Effector CD4-positive, alpha-beta T cell (primary cell): ENCODE measurements around the gene IGF2R.

Experiments used
- DNase-seq: peaks from one replicate; pipeline ENCODE4 v3.0.0-alpha.2; 2020

The IGF2R gene

DNA sequence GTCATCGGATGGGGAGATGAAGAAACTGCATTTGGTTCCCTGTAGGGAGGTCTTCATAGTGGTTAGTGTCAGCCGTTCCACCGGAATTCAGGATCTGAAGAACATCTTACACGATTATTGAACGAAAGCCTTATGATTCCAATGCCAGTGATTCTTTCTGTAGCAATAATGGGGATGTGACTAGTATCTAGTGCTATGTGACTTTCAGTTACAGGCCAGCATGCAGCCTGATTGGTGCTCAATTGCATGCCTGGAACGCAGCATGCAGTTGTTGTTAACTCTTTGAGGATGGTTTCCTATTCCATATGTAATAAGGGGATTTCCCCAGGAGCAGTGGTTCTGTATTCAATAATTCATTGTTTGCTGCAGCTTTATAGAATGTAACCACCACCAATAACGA lies 81.1 kb downstream of the IGF2R start:
- no peak for DNase-seq

GRCh38 chr6:160051390-160051789 lies 82.5 kb downstream of the IGF2R start:
- no peak for DNase-seq

GRCh38 chr6:160054271-160054670 lies 85.4 kb downstream of the IGF2R start:
- DNase-seq, result no peak

DNA sequence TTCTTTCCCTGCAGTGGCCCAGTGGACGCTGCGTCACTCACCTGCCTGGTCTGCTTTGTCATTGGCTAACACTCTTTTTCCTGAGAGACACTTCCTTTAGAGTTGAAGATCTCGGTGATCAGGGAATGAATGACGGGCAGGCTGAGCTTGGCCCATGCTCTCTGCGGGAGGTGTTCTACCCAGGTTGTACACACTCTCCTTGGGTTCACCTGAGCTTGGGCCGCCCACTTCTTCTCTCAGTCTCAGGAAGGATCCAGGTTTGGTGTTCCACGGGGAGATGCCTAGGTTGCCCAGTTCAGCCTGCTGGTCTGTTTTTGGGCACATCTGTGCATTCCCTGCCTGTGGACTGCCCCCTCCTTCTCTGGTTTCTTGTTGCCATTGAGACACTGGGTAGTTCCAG lies 86.0 kb downstream of the IGF2R start:
- DNase-seq, result no peak

DNA sequence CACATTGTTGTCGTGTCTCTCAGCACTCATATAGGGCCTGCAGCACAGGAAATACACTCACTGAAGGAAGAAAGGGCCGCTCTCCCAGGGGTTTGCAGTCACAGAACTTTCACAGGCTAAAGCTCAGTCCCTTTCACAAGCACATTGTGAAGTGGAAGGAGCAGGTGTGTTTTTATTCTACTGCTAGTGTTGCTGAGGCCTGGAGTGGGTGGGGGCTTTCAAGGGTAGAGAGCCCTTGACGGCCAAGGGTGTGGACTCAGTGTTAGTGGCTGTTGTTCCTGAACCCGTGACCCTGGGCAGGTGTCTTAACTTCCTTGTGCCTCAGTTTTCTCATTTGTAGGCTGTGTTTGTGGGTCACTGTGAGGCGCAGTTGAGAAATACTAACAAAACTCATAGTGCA lies 86.5 kb downstream of the IGF2R start:
- DNase-seq, result no peak

DNA sequence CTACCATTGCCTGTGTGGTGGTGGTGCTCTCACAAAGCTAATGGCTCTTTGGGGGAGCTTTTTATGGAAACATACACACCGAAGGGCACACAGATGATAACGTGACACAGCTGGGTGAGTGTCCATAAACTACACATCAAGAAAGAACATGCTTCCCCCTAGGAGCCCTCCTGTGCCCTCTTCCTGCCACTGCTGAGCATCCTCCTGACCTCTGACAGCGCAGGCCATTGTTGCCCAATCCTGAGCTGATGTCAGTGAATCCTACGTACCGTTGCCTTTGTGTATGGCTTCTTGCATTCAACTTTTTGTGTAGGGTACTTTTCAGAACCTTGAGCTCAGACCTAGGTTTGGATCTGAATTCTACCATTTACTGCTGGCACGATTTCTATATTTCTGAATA lies 86.9 kb downstream of the IGF2R start:
- DNase-seq, result no peak

DNA sequence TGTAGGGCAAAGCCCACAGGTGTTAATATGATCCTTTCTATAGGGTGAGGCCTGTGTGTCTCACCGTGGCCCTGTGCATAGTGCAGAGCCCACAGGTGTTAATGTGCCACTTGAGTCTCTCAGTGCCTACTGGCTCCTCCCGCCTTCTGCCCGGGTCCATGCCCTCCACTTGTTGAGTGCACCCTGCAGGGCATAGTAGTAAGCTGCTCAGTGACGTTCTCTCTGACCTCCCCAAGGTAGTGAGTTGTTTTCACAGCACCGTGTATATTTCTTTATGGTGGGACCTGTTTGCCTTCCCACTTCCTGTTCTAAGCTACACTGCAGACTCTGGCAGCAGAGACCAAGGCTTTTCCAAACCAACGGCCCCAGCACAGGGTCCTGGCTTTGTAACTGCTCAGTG lies 88.2 kb downstream of the IGF2R start:
- no peak for DNase-seq

GRCh38 chr6:160058603-160059215 lies 89.8 kb downstream of the IGF2R start:
- no peak for DNase-seq

DNA sequence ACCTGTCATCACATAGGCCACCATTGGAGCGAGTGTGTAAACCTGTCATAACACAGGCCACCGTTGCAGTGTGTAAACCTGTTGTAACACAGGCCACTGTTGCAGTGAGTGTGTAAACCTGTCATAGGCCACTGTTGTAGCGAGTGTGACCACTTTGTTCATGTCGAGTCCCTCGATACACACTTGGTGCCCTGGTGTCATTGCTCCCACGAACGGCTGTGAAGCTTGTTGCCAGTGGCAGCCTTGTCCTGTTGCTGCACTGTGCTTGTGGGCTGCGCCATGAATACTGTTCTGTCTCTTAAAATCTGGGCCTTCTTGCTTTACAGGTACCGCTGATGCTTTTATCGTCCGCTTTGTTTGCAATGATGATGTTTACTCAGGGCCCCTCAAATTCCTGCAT lies 91.3 kb downstream of the IGF2R start:
- DNase-seq, result no peak

GRCh38 chr6:160060920-160061447 lies 92.1 kb downstream of the IGF2R start:
- DNase-seq, result no peak

DNA sequence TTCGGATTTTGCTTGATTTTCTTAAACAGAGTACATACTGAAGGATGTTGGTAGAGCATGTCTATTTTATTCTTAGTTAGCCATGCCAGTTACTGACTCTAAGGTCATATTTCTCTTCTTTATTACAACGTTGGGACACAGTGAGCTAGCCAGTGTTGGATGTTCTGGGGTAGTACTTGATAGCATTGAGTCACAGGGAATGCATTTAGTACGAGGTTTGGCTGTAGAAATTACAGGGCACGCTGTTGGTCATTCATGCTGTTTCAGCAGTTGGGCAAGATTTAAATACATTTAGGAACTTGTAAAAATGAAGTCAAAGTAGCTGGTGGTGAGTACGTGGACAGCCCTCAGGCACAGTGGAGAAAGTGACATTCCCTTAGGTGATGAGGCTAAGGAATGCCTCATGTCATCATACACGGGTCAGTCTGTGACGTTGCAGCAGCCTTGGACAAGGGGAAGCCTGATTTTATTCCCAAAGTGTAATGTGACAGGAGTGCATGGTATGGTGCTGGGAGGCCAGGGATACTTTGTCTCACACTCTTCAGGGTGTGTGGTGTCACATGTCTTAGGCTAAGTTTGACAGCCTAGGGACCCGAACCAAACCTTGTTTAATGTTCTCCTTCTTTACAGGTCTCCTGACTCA lies 95.0 kb downstream of the IGF2R start:
- no peak for DNase-seq

GRCh38 chr6:160065200-160065599 lies 96.3 kb downstream of the IGF2R start:
- no peak for DNase-seq

- DNase-seq, result no peak
Observed at GRCh38 chr6:160067564-160067963, 98.7 kb downstream of the IGF2R start.

DNA sequence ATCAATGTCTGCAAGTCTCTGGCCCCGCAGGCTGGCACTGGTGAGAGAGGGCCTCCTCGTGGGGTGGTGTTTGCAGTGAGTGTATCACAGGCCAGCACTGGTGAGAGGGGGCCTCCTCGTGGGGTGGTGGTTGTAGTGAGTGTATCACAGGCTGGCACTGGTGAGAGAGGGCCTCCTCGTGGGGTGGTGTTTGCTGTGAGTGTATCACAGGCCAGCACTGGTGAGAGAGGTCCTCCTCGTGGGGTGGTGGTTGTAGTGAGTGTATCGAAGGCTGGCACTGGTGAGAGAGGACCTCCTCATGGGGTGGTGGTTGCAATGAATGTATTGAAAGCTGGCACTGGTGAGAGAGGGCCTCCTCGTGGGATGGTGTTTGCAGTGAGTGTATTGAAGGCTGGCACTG lies 99.5 kb downstream of the IGF2R start:
- no peak for DNase-seq

DNA sequence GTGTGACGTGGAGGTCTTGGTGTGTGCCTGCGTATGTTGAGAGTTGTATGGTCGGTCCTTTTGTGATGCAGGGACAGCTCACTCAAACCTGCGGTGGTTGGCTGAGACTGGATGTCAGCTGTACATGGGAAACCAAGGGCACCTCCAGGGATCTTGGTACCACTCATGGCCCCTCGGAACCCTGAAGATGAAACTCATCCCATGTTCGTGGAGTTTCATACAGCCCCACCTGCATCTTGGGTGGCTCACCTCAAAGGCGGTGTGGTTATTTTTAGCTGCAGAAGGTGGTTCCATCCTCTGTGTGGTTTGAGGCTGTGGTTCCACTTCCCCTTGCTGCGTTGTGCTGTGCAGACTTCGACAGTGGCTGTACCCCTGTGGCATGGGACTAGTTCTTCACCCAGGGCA lies 100.2 kb downstream of the IGF2R start:
- no peak for DNase-seq

DNA sequence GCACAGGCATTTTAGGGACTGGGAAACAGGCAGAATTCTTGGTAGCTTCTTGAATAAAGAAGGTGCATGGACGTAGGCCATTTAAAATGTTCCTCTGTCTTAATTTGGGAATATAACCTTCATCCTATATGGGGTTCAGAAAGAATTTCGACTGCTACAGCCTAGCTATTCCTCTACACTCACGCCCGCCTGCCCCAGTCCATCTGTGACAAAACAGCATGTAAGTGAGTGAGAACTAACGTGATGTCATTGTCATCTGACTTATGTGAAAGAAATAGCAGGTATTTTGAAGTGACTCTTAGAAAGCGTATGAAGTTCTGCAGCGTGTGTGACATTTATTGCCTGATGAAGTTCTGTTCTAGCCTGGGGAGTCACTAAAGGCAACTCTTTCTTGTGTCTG lies 100.6 kb downstream of the IGF2R start:
- no peak for DNase-seq

DNA sequence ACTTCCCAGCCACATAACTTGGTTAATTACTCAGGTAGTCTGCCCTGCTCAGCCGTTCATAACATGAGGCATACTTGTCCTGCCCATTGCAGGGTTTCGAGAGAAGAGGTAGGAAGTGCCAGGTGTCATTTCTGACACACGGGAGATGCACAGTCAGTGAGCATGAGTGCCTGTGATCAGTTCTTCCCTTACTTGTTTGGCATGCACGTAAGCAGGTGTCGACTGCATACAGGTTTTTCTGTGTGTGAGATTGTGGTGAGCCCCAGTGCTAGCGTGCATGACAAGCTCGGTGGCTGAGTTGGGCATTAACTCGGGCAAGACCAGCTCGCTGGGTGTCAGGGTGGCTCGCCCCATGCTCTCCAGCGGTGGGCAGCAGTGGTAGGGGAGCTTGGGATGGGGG lies 101.5 kb downstream of the IGF2R start:
- no peak for DNase-seq

DNA sequence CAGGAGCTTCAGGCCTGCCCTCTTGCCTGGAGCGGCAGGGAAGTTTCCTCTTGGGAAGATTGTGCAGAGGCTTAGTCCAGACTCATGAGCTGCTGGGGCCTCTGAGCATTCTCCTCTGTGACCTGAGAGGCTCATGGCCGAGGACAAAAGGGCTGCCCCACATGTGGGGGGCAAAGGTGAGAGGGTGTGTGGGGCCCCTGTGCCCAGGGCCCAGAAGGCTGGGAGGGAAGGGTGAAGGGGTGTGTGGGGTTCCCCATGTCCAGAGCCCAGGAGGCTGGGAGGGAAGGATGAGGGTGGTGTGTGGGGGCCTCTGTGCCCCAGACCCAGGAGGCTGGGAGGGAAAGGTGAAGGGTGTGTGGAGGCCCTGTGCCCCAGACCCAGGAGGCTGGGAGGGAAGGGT lies 101.9 kb downstream of the IGF2R start:
- no peak for DNase-seq

DNA sequence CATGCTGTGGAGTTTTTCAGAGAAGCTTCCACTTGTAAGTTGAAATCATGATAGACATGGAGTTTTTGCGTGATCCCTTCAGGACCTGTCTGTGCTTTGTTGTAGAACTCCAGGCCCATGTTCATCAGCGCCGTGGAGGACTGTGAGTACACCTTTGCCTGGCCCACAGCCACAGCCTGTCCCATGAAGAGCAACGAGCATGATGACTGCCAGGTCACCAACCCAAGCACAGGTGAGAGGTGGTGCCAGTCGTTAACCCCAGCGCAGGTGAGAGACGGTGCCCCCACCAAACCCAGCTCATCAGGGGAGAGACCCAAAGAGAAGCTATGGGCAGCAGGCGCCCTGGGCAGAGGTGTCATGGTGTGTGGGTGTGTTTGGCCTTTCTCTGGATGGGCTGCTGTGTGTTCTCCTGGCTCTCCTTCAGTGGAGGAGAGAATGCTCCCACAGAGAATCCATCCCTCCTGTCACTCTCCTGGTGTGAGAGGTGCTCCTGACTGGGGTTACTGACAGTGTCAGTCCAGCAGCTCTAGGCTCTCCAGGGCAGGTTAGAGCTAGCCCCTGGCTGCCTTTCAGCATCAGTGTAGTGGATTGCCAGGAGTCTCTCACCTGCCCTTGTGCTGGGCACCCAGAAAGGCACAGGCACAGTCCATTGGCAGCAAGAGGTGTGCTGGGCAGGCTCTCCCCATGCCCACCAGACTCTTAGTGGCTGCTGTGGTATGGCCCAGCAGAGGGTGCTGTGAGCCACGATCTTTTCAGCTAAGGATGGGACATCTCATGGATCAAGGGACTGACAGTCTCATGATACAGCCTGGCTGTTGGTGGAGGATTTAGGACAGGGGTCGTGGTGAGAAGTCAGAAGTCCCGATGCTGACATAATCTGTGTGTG lies 103.2 kb downstream of the IGF2R start:
- no peak for DNase-seq

DNA sequence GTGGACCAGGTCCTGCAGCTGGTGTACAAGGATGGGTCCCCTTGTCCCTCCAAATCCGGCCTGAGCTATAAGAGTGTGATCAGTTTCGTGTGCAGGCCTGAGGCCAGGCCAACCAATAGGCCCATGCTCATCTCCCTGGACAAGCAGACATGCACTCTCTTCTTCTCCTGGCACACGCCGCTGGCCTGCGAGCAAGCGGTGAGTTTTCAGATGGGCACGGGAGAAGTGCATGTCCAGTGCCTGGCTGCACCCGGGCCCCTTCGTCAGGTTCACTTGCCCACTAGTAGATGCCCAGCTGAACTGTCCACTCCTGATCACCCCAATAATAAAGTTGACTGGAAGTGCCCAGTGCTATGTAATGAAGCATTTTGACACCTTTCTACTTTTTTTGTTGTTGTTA lies 104.4 kb downstream of the IGF2R start:
- no peak for DNase-seq

- no peak for DNase-seq
Observed at GRCh38 chr6:160076009-160076408, 107.1 kb downstream of the IGF2R start.

- no peak for DNase-seq
Observed at GRCh38 chr6:160077024-160077423, 108.1 kb downstream of the IGF2R start.

DNA sequence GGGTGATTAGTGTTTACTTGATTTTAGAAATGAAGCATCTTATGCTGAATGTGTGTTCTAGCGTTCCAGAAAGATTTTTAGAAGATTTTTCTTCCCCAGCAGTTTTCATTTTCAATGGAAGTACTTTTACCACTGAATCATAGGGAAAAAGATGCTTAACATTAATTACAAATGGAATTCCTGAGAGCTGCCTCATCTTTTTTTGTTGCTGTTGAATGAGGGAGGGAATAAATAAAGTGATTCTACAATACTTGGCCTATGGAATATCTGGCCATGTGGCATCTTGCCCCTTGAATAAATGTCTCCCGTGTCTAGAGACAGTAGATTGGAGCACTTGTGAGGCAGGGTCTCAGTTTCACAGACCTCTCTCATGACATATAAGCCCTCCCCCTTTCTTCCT lies 108.6 kb downstream of the IGF2R start:
- DNase-seq, result no peak
